Mesothelial cell of epicardium (in vitro differentiated cells): ENCODE measurements around the gene RBM23. TPM values are rescaled to one million over a fixed set of nuclear protein-coding genes. Genes with fewer than 3 reads are reported as not detected.
"Not testable (repeated sequence)": the region's sequence is repeated elsewhere in the genome, so short reads cannot be mapped to it uniquely, and the experiment has no call there.

Experiments used
- DNase-seq, 2 experiments: peaks; one replicate each; pipeline ENCODE4 v3.0.0; 2021; ENCODE audit warnings: low spot score in 2 of 2; ENCODE audit not compliant: unreplicated experiment in 2 of 2
- H3K27ac Mint-ChIP-seq: 2 replicates; pipeline ENCODE4 v1.8.0; 2021; ENCODE audit warnings: mixed read lengths
- H3K27me3 Mint-ChIP-seq: 2 replicates; pipeline ENCODE4 v1.8.0; 2021; ENCODE audit warnings: low read depth, mixed read lengths
- H3K36me3 Mint-ChIP-seq: 2 replicates; pipeline ENCODE4 v1.8.0; 2021; ENCODE audit warnings: mixed read lengths
- H3K4me1 Mint-ChIP-seq: 2 replicates; pipeline ENCODE4 v1.8.0; 2021; ENCODE audit warnings: mixed read lengths
- H3K4me3 Mint-ChIP-seq: 2 replicates; pipeline ENCODE4 v1.8.0; 2021; ENCODE audit warnings: mild to moderate bottlenecking, moderate library complexity, mixed read lengths
- H3K9me3 Mint-ChIP-seq: 2 replicates; pipeline ENCODE4 v1.8.0; 2021; ENCODE audit warnings: mixed read lengths
- total RNA-seq: library from RNA; stranded (reverse); gene quantifications from 3 replicates; pipeline ENCODE4 v1.2.1, GENCODE V29; 2021
- TF ChIP-seq, protein P1 (sequence below): fragments of 200-600 bp; sonication (generic); IDR thresholded peaks from one replicate; pipeline ENCODE4 v1.5.0; 2021; ENCODE audit warnings: antibody characterized with exemption; ENCODE audit not compliant: unreplicated experiment

Gene RBM23
- total RNA-seq, 1 donor from 2014 or later: 97.9 TPM

DNA sequence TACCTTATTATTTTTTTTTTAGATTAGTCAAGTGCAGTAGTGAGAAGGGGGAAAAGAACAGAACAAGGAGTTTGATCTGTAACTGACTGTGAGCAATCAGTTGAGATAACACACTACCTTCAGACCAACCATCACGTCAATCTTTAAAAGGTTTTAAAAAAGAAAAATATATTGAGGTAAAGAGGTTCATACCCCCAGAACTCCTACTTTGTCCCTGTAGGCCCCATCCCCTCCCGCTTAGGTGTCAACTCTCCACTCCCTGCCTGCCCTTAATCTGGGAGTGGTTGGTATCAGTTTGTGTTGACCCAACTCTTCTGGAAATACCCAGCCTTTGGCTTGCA, 66.4 kb downstream of the RBM23 start:
- peak overlapping the region; percentile 80 for H3K27ac Mint-ChIP-seq

DNA sequence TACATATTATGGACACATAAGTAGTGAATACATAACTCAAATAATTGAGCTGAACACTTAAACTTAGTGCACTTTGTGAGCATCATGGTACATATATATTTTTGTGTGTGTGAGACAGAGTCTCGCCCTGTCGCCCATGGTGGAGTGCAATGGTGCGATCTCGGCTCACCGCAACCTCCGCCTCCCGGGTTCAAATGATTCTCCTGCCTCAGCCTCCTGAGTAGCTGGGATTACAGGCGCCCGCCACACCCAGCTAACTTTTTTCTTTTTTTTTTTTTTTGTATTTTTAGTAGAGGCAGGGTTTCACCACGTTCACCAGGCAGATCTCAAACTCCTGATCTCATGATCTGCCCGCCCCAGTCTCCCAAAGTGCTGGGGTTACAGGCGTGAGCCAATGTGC, 66.8 kb downstream of the RBM23 start:
- not testable (repeated sequence) for H3K27ac Mint-ChIP-seq, H3K27me3 Mint-ChIP-seq, H3K36me3 Mint-ChIP-seq, DNase-seq, H3K4me3 Mint-ChIP-seq, H3K9me3 Mint-ChIP-seq
- H3K4me1 Mint-ChIP-seq: peaks cover 34% of the 10 kb centered on the region

More for the DNA sequence above, 66.4 kb downstream of the RBM23 start:
- no peaks in the 10 kb centered on the region for H3K9me3 Mint-ChIP-seq
- H3K36me3 Mint-ChIP-seq: no peaks in the 10 kb centered on the region
- no peak overlapping the region for H3K4me3 Mint-ChIP-seq
- peaks cover 33% of the 10 kb centered on the region for H3K4me1 Mint-ChIP-seq
- TF ChIP-seq, protein P1, sequence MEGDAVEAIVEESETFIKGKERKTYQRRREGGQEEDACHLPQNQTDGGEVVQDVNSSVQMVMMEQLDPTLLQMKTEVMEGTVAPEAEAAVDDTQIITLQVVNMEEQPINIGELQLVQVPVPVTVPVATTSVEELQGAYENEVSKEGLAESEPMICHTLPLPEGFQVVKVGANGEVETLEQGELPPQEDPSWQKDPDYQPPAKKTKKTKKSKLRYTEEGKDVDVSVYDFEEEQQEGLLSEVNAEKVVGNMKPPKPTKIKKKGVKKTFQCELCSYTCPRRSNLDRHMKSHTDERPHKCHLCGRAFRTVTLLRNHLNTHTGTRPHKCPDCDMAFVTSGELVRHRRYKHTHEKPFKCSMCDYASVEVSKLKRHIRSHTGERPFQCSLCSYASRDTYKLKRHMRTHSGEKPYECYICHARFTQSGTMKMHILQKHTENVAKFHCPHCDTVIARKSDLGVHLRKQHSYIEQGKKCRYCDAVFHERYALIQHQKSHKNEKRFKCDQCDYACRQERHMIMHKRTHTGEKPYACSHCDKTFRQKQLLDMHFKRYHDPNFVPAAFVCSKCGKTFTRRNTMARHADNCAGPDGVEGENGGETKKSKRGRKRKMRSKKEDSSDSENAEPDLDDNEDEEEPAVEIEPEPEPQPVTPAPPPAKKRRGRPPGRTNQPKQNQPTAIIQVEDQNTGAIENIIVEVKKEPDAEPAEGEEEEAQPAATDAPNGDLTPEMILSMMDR: no peak
- no peak for DNase-seq
- no peaks in the 10 kb centered on the region for H3K27me3 Mint-ChIP-seq

DNA sequence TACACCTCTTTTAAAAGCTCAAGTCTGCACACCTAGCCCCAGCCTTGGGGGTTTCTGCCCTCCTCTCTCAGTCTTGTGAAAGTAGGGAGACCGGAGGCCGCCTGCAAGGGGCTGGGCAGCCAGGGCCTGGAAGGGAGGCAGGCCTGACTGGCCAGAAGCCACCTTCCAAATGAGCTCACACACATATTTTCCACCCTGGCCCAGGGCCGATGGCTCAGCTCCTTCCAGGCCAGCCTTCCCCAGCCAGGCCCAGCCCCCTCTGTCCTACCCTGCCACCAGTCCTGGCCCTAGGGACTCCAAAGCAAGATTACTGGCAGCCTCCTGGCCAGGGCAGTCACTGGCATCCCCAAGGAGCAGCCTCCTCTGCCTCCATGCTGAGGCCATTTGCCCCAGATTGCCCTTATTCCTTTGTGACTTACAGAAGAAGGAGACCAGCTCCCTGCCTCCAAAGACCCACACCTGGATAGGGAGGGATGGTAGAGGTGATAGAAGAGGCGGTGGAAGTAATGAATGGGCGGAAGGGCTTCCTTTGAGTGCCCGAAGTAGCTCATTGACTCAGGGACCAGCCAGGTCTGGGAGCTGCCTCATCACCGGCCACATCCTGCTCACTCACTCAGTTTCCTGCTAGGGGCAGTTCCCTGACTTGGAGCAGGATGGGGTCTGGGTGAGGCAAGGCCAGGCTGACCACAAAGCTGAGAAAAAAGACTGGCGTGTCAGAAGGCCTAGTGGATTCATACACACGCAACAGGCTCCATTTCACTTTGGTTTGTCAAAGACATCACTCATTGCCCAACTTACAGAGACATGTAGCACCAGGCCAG, 67.8 kb downstream of the RBM23 start:
- peaks cover 3% of the 10 kb centered on the region for H3K36me3 Mint-ChIP-seq
- no peak overlapping the region for H3K4me3 Mint-ChIP-seq
- peaks cover 38% of the 10 kb centered on the region for H3K4me1 Mint-ChIP-seq
- H3K27me3 Mint-ChIP-seq: no peaks in the 10 kb centered on the region
- TF ChIP-seq, protein P1: no peak
- H3K27ac Mint-ChIP-seq: peak overlapping the region; percentile 64
- DNase-seq: no peak
- no peaks in the 10 kb centered on the region for H3K9me3 Mint-ChIP-seq

DNA sequence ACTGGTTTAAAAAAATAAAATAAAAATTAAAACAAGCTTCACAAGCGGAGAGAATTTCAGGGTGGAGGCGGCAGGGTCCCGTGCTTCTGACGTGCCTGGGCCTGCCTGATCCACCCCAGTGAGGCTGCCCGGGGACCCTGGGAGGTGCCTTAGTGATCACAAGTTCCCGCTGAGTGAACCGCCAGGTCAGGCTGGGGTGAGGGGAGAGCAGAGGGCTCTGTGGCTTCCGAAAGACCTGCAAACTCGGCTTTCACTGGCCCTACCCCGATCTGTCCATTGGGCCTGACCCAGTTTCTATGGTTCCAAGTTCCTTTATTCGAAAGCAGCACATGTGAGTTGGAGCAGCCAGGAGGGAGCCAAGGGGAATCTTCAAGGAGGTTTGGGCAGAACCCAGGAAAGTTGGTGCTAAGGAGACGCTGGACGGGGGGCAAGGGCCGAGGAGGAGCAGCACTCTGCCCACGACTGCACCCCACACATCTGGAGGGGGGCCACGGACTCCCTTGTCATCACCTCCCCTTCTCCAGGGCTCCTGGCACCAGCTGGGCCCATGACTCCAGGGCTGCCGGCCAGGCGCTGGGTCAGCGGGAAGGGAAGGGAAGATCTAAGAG, 69.6 kb downstream of the RBM23 start:
- Mint-ChIP-seq H3K4me1 (peaks cover 38% of the 10 kb centered on the region), H3K27ac (peak overlapping the region; percentile 97), H3K36me3 (peaks cover 15% of the 10 kb centered on the region), H3K27me3 (no peaks in the 10 kb centered on the region), H3K4me3 (no peak overlapping the region), H3K9me3 (no peaks in the 10 kb centered on the region)
- no peak for DNase-seq
- TF ChIP-seq, protein P1: no peak

DNA sequence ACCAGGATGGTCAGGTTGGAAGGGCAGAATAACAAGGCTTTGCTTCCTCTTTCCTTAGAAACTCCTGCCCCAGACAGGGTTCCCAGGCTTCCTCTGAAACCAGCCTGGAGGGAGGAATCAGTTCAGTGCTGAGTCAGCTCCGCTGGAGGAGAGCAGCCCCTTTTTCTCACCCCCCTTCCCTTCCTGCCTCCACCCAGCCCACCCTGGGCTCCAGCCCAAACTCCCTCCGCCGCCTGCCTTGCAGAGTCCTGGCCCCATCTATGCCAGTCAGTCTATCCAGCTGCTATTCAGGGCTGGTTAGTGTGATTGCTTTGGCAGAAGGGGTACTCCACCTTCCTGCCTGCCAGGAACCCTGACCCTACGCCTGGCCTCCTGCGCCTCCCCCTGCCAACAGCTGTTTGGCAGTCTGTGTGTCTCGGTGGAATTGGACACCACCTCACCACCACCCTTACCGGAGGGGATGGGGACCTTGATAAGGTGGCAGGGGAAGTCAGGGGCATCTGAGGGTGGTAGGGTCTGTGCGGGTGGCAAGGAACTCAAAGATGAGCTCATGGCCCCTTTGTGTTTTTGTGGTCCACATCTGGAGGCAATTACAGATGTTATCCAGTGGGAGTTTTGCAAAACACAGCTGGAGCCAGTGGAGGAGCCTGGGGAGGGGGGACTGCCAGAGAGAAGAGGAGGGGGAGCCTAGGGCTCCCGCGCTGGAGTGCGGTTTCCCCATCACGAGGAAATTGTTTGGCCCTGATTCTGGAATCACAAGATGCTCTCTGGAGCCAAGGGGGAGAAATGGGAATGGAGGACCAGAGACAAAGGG, 70.4 kb downstream of the RBM23 start:
- Mint-ChIP-seq H3K27me3 (no peaks in the 10 kb centered on the region), H3K36me3 (peaks cover 17% of the 10 kb centered on the region), H3K27ac (peak overlapping the region; percentile 97), H3K4me3 (peak overlapping the region; percentile 42), H3K4me1 (peaks cover 38% of the 10 kb centered on the region), H3K9me3 (no peaks in the 10 kb centered on the region)
- TF ChIP-seq, protein P1: no peak
- peak; percentile 65 to 74 for DNase-seq
